Thoracic aorta (tissue), 2 donors: ENCODE measurements around the gene FGF7. TPM values are rescaled to one million over a fixed set of nuclear protein-coding genes. Genes with fewer than 3 reads are reported as not detected.
"Not testable (repeated sequence)": the region's sequence is repeated elsewhere in the genome, so short reads cannot be mapped to it uniquely, and the experiment has no call there.

Experiments
- ATAC-seq: fragments of 150-250 bp; one replicate; pipeline ENCODE4 v1.8.0; 2017; ENCODE audit warnings: low read depth; ENCODE audit not compliant: insufficient number of reproducible peaks, low FRiP score
- DNase-seq: peaks from one replicate; pipeline ENCODE4 v3.0.0-alpha.2; 2020; ENCODE audit warnings: low spot score
- H3K27ac ChIP-seq, 2 donors: fragments of 200-600 bp; sonication (generic); 1 replicate in 1 of 2; 2 replicates in 1 of 2; pipeline ENCODE4 v1.5.1; 2016; ENCODE audit warnings: mild to moderate bottlenecking in 2 of 2, moderate library complexity in 2 of 2
- H3K27me3 ChIP-seq: fragments of 200-600 bp; sonication (generic); replicated peaks from 2 replicates; pipeline ENCODE4 v1.6.0; 2016; ENCODE audit warnings: mild to moderate bottlenecking; ENCODE audit not compliant: insufficient read depth
- H3K36me3 ChIP-seq: fragments of 200-600 bp; sonication (generic); one replicate; pipeline ENCODE4 v1.5.1; 2016
- H3K4me1 ChIP-seq, 2 donors: fragments of 200-600 bp; sonication (generic); 1 replicate in 1 of 2; 2 replicates in 1 of 2; pipeline versions ENCODE4 v1.5.1 to v1.6.0; 2016; ENCODE audit warnings: low read depth in 2 of 2, mild to moderate bottlenecking in 1 of 2; ENCODE audit not compliant: control insufficient read depth in 1 of 2
- H3K4me3 ChIP-seq: fragments of 200-600 bp; sonication (generic); 2 replicates; pipeline ENCODE4 v1.5.1; 2016; ENCODE audit warnings: mild to moderate bottlenecking
- H3K9me3 ChIP-seq: fragments of 200-600 bp; sonication (generic); 2 replicates; pipeline ENCODE4 v1.5.1; 2016
- total RNA-seq, 2 donors: library from RNA; depleted of rRNA; stranded (reverse); fragments of >200 nt; gene quantifications; one replicate each; pipeline versions ENCODE4 v1.1.0 to v1.2.3, GENCODE V29; 2016
- TF ChIP-seq, protein P1 (sequence below): fragments of 200-600 bp; sonication (generic); IDR thresholded peaks from one replicate; pipeline ENCODE4 v1.5.1; 2019; ENCODE audit warnings: antibody characterized with exemption

FGF7 gene
- total RNA-seq, 2 donors from 2014 or later: 12.7 to 63.6 TPM

DNA sequence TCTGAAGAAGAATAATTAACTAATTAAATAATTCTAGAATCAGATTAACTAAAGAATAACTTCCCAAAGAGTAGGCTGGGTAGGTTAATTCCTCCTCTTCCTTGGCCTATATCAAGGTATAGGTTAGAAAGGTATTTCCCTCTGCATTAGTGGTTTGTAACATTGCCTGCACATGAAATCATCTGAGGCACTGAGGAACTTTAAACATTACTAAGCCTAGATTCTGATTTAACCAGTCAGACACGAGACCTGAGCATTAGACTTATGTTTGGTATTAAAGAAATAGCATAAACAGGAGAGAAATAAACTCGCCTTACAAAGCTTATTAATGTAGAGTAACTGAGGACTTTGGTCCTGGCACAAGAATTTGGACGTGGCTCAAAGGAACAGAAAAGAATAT is 84.2 kb downstream of the FGF7 start:
- Histone ChIP-seq H3K4me3 (no peak overlapping the region), H3K27ac (no peak overlapping the region), H3K4me1 (no peaks in the 10 kb centered on the region), H3K36me3 (no peaks in the 10 kb centered on the region), H3K9me3 (no peaks in the 10 kb centered on the region), H3K27me3 (no peaks in the 10 kb centered on the region)
- ATAC-seq (no peak), DNase-seq (no peak)
- TF ChIP-seq, protein P1, sequence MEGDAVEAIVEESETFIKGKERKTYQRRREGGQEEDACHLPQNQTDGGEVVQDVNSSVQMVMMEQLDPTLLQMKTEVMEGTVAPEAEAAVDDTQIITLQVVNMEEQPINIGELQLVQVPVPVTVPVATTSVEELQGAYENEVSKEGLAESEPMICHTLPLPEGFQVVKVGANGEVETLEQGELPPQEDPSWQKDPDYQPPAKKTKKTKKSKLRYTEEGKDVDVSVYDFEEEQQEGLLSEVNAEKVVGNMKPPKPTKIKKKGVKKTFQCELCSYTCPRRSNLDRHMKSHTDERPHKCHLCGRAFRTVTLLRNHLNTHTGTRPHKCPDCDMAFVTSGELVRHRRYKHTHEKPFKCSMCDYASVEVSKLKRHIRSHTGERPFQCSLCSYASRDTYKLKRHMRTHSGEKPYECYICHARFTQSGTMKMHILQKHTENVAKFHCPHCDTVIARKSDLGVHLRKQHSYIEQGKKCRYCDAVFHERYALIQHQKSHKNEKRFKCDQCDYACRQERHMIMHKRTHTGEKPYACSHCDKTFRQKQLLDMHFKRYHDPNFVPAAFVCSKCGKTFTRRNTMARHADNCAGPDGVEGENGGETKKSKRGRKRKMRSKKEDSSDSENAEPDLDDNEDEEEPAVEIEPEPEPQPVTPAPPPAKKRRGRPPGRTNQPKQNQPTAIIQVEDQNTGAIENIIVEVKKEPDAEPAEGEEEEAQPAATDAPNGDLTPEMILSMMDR: no peak

DNA sequence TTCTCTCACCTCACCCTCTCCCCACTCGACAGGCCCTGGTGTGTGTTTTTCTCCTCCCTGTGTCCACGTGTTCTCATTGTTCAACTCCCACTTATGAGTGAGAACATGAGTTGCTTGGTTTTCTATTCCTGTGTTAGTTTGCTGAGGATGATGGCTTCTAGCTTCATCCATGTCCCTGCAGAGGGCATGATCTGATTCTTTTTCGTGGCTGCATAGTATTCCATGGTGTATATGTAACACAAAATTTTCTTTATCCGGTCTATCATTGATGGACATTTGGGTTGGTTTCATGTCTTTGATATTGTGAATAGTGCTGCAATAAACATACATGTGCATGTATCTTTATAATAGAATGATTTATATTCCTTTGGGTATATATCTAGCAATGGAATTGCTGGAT is 89.7 kb downstream of the FGF7 start:
- H3K4me3 ChIP-seq, ATAC-seq, H3K27me3 ChIP-seq, DNase-seq, H3K27ac ChIP-seq, H3K4me1 ChIP-seq, H3K36me3 ChIP-seq, H3K9me3 ChIP-seq: not testable (repeated sequence)

DNA sequence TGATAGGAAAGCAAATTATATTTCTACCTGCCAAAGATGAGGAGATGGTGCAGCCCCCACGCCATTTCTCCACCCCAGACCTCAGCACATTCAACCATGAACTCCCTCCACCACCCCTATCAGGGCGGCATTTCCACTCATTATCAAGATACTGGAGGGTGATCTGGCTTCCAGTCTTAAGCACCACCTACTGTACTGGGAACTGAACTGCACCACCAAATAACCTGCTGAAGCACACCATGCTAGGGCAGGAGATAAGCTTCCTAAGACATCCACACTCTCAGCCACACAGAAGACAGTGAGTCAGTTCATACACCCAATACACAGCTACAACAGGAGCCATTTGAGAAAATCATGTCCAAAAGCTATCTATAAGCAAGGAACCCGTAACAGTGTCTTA is 98.8 kb downstream of the FGF7 start:
- H3K4me1 ChIP-seq: no peaks in the 10 kb centered on the region
- no peaks in the 10 kb centered on the region for H3K9me3 ChIP-seq
- no peaks in the 10 kb centered on the region for H3K27me3 ChIP-seq
- no peak for DNase-seq
- no peak overlapping the region for H3K27ac ChIP-seq
- H3K36me3 ChIP-seq: no peaks in the 10 kb centered on the region
- no peak for ATAC-seq
- H3K4me3 ChIP-seq: no peak overlapping the region
- TF ChIP-seq, protein P1: no peak

DNA sequence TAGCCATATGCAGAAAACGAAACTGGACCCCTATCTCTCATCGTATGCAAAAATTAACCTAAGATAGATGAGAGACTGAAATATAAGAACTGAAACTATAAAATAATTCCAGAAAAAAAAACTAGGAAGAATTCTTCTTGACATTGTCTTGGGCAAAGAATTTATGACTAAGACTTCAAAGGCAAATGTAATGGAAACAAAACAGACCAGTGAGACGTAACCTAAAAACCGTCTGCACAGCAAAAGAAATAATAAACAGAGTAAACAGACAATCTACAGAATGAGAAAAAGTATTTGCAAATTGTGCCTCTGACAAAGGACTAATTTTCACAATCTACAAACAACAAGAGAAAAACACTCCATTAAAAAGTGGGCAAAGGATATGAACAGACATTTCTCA is 105.2 kb downstream of the FGF7 start:
- no peak overlapping the region for H3K4me3 ChIP-seq
- no peak for DNase-seq
- H3K27ac ChIP-seq: no peak overlapping the region
- H3K9me3 ChIP-seq: peaks cover 3% of the 10 kb centered on the region
- no peaks in the 10 kb centered on the region for H3K4me1 ChIP-seq
- TF ChIP-seq, protein P1: no peak
- no peaks in the 10 kb centered on the region for H3K36me3 ChIP-seq
- ATAC-seq: no peak
- no peaks in the 10 kb centered on the region for H3K27me3 ChIP-seq

DNA sequence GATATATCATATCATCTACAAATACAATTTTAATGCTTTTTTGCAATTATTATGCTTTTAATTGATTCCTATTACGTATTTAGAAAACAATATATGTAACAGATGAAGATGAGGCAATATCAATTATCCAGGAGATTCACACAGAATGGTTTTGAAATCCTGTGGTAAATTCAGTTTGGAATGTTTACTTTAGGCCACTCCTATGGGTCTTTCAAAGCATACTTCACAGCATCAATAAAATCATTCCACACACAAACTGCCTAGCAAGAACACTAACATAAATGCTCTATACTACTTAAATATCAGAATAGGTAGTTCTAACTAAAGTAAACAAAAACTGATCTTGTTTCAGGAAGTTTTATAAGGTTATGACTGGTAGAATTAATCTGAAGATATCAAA is 107.0 kb downstream of the FGF7 start:
- no peak overlapping the region for H3K4me3 ChIP-seq
- H3K27me3 ChIP-seq: no peaks in the 10 kb centered on the region
- TF ChIP-seq, protein P1: no peak
- ATAC-seq (no peak), DNase-seq (no peak)
- H3K36me3 ChIP-seq: no peaks in the 10 kb centered on the region
- H3K27ac ChIP-seq: no peak overlapping the region
- no peaks in the 10 kb centered on the region for H3K4me1 ChIP-seq
- H3K9me3 ChIP-seq: peaks cover 5% of the 10 kb centered on the region

Other genes starting within 250 kb of the FGF7 start
- gene FAM227B, start 197.6 kb downstream of the FGF7 start, total RNA-seq: 10 to 100 TPM in 1 of 2 donors, 1 to 10 TPM in 1; 3.2 to 15.2 TPM
- gene DTWD1, start 197.8 kb downstream of the FGF7 start, total RNA-seq: 10 to 100 TPM; 14.5 to 20.4 TPM